ENCODE measurements around the gene AHI1.

GRCh38 chr6:135280375-135281136 is 217.0 kb downstream of the AHI1 start:
- TF ChIP-seq CTCF (tag by site-specific recombination; IDR thresholded peaks at IDR 0.05) (no peak), ZNF518A (tag by site-specific recombination; conservative IDR thresholded peaks at IDR 0.05; ENCODE audit: low read depth) (no peak), ZNF701 (tag by site-specific recombination; IDR thresholded peaks at IDR 0.05) (no peak), OVOL3 (tag by site-specific recombination; IDR thresholded peaks at IDR 0.05) (no peak), ZNF513 (tag by site-specific recombination; IDR thresholded peaks at IDR 0.05) (no peak), KLF16 (tag by site-specific recombination; IDR thresholded peaks at IDR 0.05) (no peak), ZNF391 (tag by site-specific recombination; IDR thresholded peaks at IDR 0.05; ENCODE audit: borderline replicate concordance, low read depth) (no peak), ZNF398 (tag by site-specific recombination; IDR thresholded peaks at IDR 0.05) (no peak), ZNF626 (tag by site-specific recombination; IDR thresholded peaks at IDR 0.05) (no peak), ZBTB49 (tag by site-specific recombination; IDR thresholded peaks at IDR 0.05; ENCODE audit: low read depth) (no peak), ZNF148 (tag by site-specific recombination; IDR thresholded peaks at IDR 0.05; ENCODE audit: borderline replicate concordance) (no peak), ZBTB7A (tag by site-specific recombination; IDR thresholded peaks at IDR 0.05; ENCODE audit: low read depth) (no peak), REST (tag by site-specific recombination; IDR thresholded peaks at IDR 0.05) (no peak)

Measured in HEK293 (cell line).